ENCODE results near the gene GDF10.

GRCh38 chr10:47259466-47259865, 40.5 kb upstream of the GDF10 start:
- TF ChIP-seq MZF1 (tag by site-specific recombination; IDR thresholded peaks at IDR 0.05; ENCODE audit: borderline replicate concordance) (no peak), CTCF (tag by site-specific recombination; IDR thresholded peaks at IDR 0.05) (no peak), ZNF174 (tag by site-specific recombination; IDR thresholded peaks at IDR 0.05) (no peak), ZNF292 (tag by site-specific recombination; IDR thresholded peaks at IDR 0.05; ENCODE audit: borderline replicate concordance, low read depth) (no peak), ZNF274 (IDR thresholded peaks at IDR 0.05; ENCODE audit: low read length) (no peak), ZNF274 (tag by site-specific recombination; IDR thresholded peaks at IDR 0.05; ENCODE audit: borderline replicate concordance) (no peak), REST (tag by site-specific recombination; IDR thresholded peaks at IDR 0.05) (no peak), ZBTB6 (tag by site-specific recombination; IDR thresholded peaks at IDR 0.05) (no peak), ZNF488 (tag by site-specific recombination; IDR thresholded peaks at IDR 0.05) (no peak), ZNF335 (tag by site-specific recombination; conservative IDR thresholded peaks at IDR 0.05) (no peak), ZNF555 (tag by site-specific recombination; conservative IDR thresholded peaks at IDR 0.05) (no peak), ZNF311 (tag by site-specific recombination; IDR thresholded peaks at IDR 0.05; ENCODE audit: borderline replicate concordance) (no peak), PRDM6 (tag by site-specific recombination; IDR thresholded peaks at IDR 0.05) (no peak), ZNF792 (tag by site-specific recombination; IDR thresholded peaks at IDR 0.05) (no peak)
